Tibial nerve (tissue), 4 donors: ENCODE measurements around the gene METRN.

Experiments used
- CTCF ChIP-seq, 5 experiments: fragments of 200-600 bp in 3 of 5; fragments of 450-650 bp in 2 of 5; sonication (generic) in 3 of 5; IDR thresholded peaks; one replicate each; pipeline ENCODE4 v1.5.1; 2016 to 2019; ENCODE audit warnings: antibody characterized with exemption in 5 of 5, mild to moderate bottlenecking in 3 of 5, moderate library complexity in 2 of 5
- EP300 ChIP-seq, 2 donors: sonication (generic); formaldehyde crosslinking; IDR thresholded peaks; one replicate each; pipeline ENCODE4 v1.6.1; 2017; ENCODE audit warnings: antibody characterized with exemption in 2 of 2, mild to moderate bottlenecking in 1 of 2
- POLR2A ChIP-seq, 2 donors: fragments of 450-650 bp; IDR thresholded peaks; one replicate each; pipeline ENCODE4 v1.6.1; 2017; ENCODE audit warnings: antibody characterized with exemption in 2 of 2, mild to moderate bottlenecking in 2 of 2, moderate library complexity in 2 of 2

GRCh38 chr16:671353-672131, 43.4 kb upstream of the METRN start:
- TF ChIP-seq CTCF (IDR thresholded peaks at IDR 0.05) (no peak), POLR2A (IDR thresholded peaks at IDR 0.05) (no peak), EP300 (IDR thresholded peaks at IDR 0.05) (no peak)
